GM20000 (cell line): Measurements from ENCODE around the gene BFSP1.

ENCODE experiments used
- DNase-seq: peaks from one replicate; pipeline ENCODE4 v3.0.0; 2012; ENCODE audit warnings: low spot score
- TF ChIP-seq, protein P1 (sequence below): IDR thresholded peaks from 2 replicates; pipeline ENCODE4 v1.5.1; 2012; ENCODE audit warnings: mild to moderate bottlenecking, control low read depth; ENCODE audit errors: extremely low read depth, missing control alignments

The BFSP1 gene

GRCh38 chr20:17504066-17504897 lies 26.9 kb downstream of the BFSP1 start:
- DNase-seq = peak; percentile 29
- TF ChIP-seq, protein P1, sequence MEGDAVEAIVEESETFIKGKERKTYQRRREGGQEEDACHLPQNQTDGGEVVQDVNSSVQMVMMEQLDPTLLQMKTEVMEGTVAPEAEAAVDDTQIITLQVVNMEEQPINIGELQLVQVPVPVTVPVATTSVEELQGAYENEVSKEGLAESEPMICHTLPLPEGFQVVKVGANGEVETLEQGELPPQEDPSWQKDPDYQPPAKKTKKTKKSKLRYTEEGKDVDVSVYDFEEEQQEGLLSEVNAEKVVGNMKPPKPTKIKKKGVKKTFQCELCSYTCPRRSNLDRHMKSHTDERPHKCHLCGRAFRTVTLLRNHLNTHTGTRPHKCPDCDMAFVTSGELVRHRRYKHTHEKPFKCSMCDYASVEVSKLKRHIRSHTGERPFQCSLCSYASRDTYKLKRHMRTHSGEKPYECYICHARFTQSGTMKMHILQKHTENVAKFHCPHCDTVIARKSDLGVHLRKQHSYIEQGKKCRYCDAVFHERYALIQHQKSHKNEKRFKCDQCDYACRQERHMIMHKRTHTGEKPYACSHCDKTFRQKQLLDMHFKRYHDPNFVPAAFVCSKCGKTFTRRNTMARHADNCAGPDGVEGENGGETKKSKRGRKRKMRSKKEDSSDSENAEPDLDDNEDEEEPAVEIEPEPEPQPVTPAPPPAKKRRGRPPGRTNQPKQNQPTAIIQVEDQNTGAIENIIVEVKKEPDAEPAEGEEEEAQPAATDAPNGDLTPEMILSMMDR = no peak

GRCh38 chr20:17503301-17504065 lies 27.7 kb downstream of the BFSP1 start:
- TF ChIP-seq, protein P1 = no peak
- no peak for DNase-seq

GRCh38 chr20:17502105-17502504 lies 29.1 kb downstream of the BFSP1 start:
- TF ChIP-seq, protein P1 = no peak
- no peak for DNase-seq

GRCh38 chr20:17501701-17502100 lies 29.5 kb downstream of the BFSP1 start:
- DNase-seq = no peak
- TF ChIP-seq, protein P1 = no peak

GRCh38 chr20:17500826-17501225 lies 30.4 kb downstream of the BFSP1 start:
- TF ChIP-seq, protein P1 = no peak

DNA sequence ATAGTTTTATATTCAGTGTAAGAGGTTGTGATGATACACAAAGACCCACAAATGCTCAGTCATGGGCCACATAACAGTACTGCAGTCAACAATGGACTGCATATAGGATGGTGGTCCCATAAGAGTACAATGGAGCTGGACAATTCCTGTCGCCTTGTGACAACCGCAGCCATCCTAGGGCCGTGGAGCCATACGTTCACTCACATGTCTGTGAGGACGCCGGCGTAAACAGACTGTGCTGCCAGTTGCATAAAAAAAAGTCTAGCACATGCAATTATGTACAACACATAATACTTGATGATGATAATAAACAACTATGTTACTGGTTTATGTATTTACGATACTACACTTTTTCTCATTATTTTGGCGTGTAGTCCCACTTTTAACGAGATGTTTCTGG lies 30.9 kb downstream of the BFSP1 start:
- DNase-seq = no peak
- TF ChIP-seq, protein P1 = no peak

More at GRCh38 chr20:17500826-17501225, 30.4 kb downstream of the BFSP1 start:
- no peak for DNase-seq

- DNase-seq = no peak
- TF ChIP-seq, protein P1 = no peak
These were observed 32.1 kb downstream of the BFSP1 start for GRCh38 chr20:17499041-17499440.
